COLO668 (cell line): ENCODE data around the gene JPH3.

Experiments
- DNase-seq: peaks from one replicate; lab custom pipeline; 2025; ENCODE audit not compliant: unreplicated experiment; lab: John Stamatoyannopoulos, UW

The JPH3 gene

DNA sequence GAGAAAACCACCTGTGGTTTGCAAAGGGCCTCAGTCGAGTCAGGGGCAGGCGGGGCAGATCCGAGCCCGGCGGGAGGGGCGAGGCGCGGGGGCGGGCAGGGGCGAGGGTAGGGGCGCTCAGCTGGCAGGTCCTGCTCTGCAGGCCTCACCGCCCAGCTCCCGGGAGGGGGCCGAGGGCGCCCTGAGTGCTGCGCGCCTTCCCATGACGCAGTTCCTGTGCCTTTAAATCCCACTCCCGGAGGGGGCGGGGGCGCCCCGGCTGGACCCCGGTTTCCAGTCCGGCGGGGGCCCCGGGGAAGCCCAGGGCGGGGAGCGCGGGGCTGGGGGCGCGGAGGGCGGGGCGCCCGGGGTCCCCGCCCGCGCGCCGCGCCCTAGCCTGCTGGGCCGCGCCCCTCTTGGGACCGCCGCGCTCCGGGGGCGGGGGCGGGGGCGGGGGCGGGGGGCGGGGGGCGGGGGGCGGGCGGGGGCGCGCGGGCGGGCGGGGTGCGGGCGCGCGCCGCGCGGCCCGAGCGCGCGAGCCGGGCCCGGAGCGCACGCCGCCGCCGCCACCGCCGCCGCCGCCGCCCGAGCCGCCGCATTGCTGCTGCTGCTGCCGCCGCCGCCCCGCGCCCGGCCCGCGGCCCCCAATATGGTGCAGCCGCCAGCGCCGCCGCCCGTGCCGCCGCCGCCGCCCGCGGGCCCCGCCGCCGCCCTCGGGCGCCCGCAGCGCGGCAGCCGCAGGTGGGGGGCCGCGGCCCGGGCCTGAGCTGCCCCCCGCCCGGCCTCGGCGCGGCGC, at the start of gene JPH3:
Gene JPH3 (plus strand): TSS at position 508 of the 775 bp plus-strand sequence. CDS start 639 bp downstream, outside the sequence.
- DNase-seq: no peak

DNA sequence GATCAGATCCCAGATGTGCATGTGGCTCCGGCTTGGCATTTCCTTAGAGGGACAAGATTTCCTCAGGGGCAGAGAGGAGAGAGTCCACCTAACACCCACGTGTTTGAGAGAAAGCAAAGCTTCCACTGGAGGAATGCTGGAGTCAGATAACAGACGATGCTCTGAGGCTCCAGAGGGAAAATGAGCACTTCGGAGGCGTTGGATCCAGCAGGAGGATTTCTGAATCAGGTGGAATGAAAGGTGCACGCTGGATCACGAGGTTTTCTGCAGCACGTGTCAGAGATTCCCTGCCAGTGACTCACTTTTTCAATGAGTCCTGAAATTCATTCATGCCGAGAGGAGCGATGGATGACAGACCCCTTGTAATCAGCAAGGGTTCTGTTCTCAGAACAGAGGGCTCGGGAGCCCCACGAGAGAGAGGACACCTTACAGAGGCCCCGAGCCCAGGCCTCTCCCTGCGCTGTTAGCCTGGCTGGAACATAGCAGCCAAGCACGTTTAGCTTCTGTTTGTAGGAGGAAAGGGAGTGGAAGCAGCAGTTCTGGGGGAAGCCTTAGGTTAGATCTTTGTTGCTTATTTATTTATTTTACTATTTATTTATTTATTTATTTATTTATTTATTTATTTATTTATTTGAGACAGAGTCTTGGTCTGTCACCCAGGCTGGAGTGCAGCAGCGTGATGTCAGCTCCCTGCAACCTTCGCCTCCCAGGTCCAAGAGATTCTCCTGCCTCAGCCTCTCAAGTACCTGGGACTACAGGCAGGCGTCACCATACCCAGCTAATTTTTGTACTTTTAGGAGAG, 49.3 kb upstream of the JPH3 start:
- DNase-seq: no peak

DNA sequence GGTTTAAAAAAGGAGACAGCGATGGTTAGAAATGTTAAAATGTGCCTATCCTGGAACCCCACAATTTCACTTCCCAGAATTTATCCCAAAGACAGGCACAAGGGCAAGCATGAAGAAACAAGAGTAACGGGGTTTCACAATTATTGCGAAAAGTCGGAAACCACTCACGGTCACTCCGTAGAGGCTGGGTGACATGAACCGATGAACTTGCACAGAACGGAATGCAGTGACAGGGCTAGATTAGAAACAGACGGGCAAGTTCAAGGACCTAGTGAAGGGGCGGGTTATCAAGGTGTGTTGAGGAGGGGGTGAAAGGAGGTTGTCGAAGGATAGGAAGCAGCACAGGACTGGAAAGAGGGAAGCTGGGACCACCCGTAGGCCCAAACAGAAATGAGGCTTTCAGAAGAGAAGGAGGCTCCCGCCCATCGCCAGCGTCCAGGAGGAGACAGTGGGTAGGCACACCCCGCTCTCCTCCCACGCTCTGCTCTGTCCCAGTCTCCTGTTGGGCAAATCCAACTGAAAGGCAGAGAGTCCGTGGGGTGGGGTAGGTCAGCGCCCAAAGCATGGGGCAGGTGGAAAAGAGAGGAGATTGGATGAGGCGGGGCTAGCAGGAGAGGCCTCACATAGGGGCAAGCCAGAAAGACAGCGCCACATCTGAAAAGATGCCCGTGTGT, 47.4 kb upstream of the JPH3 start:
- no peak for DNase-seq

DNA sequence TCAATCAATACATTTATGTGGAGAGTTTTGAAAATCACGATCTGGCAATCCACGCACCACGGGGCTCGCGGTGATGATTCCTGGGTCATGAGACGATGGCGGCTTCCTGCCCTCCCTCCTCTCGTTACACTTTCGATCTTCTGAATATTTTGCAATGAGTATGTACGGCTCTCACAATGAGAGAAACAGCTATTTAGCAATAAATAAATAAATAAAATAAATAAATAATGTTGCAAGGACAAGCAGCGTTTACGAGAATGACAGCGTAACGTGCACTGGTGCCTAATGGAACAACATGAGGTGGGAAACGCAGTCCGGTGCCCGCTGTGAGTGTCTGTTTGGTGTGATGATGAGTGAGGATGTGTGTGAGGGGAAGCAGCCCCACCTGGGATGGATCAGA, 46.7 kb upstream of the JPH3 start:
- DNase-seq: no peak

DNA sequence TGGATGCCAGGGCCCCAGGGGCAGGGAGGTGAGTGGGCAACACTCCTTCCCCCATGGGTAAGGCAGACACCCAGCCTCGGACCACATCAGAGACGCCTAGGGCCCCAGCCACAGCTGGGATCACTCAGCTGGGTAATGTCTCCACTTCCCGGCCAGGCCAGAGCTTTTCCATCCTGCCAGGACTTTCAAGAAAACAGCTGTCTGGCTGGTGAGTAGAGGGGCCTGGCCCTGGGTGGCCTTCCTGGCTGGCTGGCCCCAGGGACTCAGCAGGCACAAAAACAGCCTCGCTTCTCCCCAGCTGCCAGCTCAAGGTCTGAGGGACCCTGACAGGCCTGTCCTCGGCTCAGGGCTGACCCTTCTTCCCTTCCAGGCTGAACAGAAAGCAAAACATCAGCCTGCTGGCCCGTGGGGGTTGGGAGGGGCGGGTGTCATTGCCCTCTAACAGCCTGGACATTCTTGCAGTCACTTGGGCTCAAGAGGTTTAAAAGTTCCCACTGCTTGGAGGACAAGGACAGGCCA, 45.3 kb upstream of the JPH3 start:
- no peak for DNase-seq

DNA sequence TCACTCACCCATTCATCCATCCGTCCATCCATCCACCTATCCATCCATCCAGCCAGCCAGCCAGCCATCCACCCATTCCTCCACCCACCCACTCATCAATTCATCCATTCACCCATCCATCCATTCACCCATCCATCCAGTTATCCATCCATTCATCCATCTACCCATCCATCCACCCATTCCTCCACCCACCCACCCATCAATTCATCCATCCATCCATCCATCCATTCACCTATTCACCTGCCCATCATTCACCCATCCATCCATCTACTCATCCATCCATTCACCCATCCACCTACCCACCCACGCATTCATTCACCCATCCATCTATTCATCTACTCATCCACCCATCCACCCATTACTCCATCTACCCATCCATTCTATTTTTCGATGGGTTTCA, 43.6 kb upstream of the JPH3 start:
- DNase-seq: no peak

DNA sequence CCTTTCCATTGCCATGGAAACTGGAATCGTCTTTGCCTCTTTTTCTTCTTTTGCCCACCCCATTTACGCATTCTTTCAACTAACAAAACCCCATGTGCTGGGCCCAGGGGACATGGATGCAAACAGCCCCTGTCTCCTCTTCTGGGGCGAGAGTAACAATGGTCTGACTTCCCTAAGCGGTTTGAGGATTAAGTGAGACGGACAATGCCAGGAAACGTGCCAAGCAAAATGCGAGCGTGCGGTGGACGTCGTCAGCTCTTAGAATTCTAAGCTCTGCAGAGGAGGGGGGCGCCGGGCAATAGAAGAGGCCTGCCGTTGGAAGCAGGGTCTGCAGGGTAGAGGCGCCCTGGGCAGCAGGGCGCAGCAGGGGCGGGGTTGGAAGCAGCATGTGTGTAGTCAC, 42.4 kb upstream of the JPH3 start:
- no peak for DNase-seq

DNA sequence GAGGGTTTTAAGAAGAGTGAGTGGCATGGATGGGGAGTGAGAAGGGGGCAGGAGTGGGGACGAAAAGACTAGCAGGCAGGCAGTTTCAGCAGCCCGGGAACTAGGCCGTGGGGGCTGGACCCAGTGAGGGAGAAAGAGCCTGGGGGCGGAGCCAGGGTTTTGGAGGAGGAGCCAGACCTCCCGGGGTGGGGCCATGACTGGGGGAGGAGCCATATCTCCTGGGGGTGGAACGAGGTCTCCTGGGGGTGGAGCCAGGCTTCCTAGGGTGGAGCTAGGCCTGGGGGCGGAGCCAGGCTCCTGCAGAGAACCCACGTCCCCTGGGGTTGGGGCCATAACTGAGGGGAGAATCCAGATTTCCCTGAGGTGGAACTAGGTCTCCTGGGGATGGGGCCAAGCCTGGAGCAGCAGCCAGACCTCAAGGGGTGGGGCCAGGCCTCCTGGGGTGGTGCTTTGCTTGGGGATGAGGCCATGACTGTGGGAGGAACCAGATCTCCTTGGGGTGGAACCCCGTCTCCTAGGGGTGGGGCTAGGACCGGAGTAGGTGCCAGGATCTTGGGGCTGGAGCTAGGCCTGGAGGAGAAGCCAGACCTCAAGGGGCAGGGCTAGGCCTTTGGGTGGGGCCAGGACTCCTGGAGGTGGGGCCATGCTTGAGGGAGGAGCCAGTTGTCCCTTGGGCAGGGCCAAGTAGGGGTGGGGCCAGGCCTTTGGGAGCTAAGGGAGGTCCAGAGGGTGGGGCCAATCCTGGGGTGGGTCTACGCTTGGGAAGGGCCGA, 41.7 kb upstream of the JPH3 start:
- DNase-seq: no peak

DNA sequence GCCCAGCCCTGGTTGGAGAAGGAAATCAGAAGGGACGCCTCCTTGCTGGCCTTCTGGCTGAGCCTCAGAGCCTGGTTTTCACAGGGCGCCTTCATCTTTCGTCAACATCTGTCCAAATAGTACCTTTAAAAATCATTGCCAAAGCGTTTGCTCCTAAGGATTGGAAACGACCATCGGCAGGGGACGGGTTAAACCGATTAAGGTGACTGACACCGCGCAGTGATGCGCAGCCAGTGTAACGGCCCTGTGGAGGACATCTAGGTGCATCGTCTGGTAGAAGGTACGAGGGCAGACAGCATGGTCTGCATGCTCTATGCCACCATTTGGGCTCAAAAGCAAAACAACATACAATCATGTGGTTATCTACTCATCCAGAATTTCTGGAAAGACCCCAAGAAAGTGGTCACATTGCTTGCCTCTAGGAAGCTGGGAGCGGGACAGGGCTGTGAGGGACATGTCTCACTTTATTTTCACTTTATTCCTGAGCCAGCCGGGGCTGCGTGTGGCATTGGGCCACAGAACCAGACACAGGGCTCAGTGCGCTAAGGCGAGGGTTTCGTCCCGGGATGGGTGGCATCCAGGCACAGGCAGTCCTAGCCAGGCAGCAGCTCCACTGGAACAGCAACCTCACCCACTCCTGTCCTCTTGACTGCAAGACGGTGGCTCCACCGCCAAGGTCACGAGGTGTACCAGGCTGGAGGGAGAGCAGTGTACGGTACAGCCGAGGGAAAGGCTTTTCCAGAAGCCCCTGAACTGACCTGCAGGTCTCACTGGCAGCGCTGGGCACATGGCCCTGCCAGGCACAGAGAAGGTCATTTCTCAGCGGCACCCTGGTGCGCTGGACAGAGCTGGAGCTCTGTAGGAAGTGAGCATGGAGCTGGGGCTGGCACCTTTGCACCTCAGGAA, 40.9 kb upstream of the JPH3 start:
- DNase-seq: no peak

DNA sequence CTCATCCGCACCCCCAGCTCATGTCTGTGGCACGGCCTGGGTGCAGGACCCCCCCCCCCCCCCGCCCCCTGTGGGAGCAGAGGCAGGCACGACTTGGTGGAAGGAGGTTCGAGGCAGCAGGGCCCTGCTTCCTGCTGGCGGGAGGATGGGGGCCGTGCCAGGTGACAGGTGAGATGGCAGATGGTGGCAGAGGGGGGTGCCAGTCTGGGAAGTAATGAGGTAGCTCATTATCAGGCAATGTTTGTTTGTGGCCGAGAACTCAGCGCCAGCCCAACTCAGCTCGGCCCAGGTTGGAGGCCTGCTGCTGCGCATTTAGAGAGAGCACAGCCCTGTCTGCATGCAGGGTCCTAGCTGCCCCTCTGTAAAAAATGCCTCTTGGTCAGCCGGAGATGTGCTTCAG, 40.1 kb upstream of the JPH3 start:
- DNase-seq: peak; percentile 53

DNA sequence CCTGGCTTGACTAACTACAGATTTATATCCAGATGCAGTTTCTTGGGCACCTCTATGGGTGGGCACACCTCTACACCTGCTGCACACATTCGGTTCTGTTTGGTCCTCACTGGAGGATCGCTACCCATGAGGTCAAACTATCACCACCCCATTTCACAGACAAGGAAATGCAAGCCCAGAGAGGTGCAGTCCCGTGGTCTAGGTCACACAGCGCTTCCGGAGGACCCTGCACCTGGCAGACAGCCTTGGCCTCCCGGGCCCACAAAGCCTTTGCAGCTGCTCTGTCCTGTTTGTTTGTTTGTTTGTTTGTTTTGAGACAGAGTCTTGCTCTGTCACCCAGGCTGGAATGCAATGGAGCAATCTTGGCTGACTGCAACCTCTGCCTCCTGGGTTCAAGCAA, 39.3 kb upstream of the JPH3 start:
- DNase-seq: no peak

DNA sequence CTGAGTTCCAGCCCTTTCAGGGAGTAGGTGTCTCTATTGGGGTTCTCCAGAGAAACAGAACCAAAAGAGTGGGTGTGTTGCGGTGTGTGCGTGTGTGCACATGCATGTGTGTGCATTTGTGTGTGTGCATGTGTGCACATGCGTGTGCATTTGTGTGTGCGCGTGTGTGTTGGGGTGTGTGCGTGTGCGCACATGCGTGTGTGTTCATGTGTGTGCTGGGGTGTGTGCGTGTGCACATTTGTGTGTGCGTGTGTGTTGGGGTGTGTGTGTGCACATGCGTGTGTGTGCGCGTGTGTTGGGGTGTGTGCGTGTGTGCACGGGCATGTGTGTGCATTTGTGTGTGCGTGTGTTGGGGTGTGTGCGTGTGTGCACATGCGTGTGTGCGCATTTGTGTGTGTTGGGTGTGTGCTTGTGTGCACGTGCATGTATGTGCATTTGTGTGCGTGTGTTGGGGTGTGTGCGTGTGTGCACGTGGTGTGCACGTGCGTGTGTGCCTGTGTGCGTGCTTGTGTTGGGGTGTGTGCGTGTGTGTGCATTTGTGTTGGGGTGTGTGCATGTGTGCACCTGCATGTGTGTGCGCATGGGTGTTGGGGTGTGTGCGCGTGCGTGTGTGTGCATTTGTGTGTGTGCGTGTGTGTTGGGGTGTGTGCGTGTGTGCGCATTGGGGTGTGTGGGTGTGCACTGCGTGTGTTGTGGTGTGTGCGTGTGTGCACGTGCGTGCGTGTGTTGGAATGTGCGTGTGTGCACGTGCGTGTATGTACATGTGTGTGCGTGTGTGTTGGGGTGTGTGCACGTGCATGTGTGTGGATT, 38.4 kb upstream of the JPH3 start:
- no peak for DNase-seq

DNA sequence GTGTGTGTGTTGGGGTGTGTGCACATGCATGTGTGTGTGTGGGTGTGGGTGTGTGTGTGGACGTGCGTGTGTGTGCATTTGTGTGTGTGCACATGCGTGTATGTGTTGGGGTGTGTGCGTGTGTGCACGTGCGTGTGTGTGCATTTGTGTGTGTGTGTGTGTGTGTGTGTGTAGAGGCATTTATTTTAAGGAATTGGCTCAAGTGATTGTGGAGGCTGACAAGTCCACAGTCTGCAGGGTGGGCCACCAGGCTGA, 37.9 kb upstream of the JPH3 start:
- no peak for DNase-seq

DNA sequence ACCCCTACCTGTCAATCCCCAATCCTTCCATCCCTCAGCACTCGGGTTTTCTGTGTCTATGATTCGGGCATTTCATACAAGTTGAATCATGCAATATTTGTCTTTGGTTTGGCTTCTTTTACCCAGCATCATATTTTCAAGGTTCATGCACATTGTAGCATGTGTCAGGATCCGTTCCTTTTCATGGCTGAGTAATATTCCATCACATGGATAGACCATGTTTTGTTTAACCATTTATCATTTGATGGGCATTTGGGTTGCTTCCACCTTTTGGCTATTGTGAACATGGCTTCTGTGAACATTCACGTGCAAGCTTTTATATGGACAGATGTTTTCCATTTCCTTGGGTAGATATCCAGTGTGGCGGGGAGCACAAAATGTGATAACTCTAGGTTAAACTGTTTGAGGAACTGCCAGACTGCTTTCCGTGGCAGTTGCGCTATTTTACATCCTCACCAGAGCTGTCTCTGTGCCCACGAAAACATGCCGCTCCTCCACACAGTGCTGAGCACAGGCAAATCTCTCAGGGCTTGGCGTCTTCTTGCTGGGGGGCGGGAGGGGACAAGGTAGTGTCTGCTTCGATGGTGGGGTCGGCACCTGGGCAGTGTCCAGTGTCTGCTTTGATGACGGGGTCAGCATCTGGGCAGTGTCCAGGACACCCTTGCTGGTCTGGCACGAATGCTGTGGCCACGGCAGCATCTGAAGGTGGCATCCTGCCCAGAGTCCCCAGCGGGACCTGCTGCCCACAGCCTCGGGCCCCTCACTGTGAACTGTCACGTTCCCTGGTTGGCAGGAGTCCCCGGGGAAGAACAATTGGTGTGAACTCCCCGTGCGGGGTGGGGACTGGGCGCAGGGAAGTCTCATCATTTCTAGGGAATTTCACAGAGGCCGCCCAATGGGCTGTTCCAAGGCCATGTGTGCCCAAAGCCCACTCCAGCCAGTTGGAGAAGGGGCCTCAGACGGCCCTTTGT, 32.4 kb upstream of the JPH3 start:
- DNase-seq: no peak

DNA sequence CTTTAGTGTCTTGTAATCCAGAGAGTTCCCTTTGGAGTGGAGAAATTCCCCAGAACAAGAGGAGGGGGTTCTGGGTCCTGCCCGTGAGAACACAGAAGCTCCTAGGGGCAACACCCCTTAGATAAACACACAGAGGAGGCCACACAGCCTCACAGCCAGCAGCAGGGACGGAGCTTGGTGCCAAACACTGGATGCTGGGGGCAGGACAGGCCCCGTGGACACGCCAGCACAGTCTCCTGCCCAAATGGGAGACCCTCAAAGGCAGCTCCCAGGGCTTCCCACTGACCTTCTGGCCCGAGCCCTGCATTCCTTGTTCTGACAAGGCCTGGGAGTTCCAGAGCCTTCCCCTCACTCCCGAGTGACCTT, 31.8 kb upstream of the JPH3 start:
- no peak for DNase-seq

DNA sequence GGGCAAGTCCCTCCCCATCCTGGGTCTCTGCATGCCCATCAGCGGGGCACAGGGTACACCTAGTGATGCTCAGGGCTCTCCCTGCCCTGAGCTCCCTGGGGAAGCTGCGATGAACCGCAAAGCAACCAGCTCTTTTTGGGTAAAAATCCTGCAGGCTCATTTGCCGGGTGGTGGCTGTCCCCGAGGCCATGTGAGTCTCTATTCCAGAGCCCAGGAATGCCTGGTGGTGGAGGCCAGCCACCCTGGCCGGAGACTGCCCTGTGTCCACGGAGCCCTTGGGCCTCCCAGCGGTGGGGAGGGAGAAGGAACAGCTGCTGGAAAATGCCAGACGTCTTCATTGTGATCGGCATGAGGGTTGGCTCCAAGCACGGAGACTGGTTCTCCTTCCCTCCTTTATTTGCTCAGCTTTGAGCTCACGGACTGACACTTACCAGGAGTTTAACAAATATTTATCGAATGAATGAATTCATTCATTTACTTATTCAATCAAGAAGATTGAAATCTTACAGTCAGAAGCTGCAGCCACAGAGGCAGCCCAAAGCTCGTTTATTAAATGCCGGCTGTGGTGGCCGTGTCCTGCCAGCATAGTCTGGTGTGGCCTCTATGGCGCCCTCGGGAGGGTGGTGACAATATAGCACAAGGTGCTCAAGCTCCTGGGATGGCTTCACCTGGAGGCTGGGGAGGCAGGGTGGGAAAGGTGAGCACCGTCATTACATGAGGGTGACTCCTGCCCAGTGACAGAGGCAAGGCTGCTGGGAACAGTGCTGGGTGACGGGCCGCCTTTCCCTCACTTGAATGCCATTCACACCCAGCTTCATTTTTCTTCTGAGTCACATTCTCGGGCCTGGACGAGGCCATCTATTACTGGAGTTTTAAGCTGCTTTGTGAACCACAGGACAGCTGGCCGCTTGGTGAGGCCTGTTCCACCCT, 31.1 kb upstream of the JPH3 start:
- peak; percentile 57 for DNase-seq

DNA sequence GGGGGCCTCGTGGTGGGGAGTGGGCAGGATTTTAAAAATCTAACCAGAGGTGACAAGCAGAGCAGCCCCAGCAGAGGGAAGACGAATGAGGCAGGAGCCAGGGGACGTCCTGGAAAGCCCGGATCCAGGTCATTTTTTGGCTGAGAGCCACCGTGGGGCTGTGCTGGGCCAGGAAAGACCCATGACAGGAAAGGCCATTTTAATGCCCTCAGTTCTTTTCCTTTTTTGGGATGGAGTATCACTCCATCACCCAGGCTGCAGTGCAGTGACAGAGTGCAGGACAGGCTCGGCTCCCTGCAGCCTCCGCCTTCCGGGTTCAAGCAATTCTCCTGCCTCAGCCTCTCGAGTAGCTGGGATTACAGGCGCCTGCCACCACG, 30.5 kb upstream of the JPH3 start:
- no peak for DNase-seq
